Suprapubic skin (tissue), 4 donors: Measurements from ENCODE around the gene KIF12.

Source experiments
- EP300 ChIP-seq: sonication (generic); formaldehyde crosslinking; IDR thresholded peaks from one replicate; pipeline ENCODE4 v1.6.1; 2017; ENCODE audit warnings: antibody characterized with exemption
- POLR2A ChIP-seq, 2 donors: fragments of 450-650 bp; IDR thresholded peaks; one replicate each; pipeline ENCODE4 v1.6.1; 2017; ENCODE audit warnings: antibody characterized with exemption in 2 of 2, mild to moderate bottlenecking in 2 of 2, moderate library complexity in 2 of 2
- POLR2AphosphoS5 ChIP-seq, 3 donors: sonication (generic); formaldehyde crosslinking; IDR thresholded peaks; one replicate each; pipeline ENCODE4 v1.6.1; 2017; ENCODE audit warnings: antibody characterized with exemption in 3 of 3
- TF ChIP-seq, protein P1 (sequence below), 2 donors: fragments of 200-600 bp in 1 of 2; fragments of 450-650 bp in 1 of 2; sonication (generic) in 1 of 2; IDR thresholded peaks; one replicate each; pipeline ENCODE4 v1.5.1; 2016 to 2019; ENCODE audit warnings: antibody characterized with exemption in 2 of 2, mild to moderate bottlenecking in 1 of 2, moderate library complexity in 1 of 2

GRCh38 chr9:114132550-114132918, 33.4 kb upstream of the KIF12 start:
- TF ChIP-seq EP300 (no peak), POLR2A (IDR thresholded peaks at IDR 0.05) (no peak), POLR2AphosphoS5 (IDR thresholded peaks at IDR 0.05) (no peak)
- TF ChIP-seq, protein P1, sequence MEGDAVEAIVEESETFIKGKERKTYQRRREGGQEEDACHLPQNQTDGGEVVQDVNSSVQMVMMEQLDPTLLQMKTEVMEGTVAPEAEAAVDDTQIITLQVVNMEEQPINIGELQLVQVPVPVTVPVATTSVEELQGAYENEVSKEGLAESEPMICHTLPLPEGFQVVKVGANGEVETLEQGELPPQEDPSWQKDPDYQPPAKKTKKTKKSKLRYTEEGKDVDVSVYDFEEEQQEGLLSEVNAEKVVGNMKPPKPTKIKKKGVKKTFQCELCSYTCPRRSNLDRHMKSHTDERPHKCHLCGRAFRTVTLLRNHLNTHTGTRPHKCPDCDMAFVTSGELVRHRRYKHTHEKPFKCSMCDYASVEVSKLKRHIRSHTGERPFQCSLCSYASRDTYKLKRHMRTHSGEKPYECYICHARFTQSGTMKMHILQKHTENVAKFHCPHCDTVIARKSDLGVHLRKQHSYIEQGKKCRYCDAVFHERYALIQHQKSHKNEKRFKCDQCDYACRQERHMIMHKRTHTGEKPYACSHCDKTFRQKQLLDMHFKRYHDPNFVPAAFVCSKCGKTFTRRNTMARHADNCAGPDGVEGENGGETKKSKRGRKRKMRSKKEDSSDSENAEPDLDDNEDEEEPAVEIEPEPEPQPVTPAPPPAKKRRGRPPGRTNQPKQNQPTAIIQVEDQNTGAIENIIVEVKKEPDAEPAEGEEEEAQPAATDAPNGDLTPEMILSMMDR (IDR thresholded peaks at IDR 0.05) = no peak
